Left lung (tissue), 10 donors: Measurements from ENCODE around the gene GNG2. TPM values are rescaled to one million over a fixed set of nuclear protein-coding genes. Genes with fewer than 3 reads are reported as not detected.

ENCODE experiments used
- ATAC-seq: fragments of 200-7000 bp; cut with Tn5 transposase; one replicate; pipeline ENCODE4 v1.9.1; 2020; ENCODE audit warnings: moderate library complexity
- DNase-seq, 4 donors: peaks; one replicate each; pipeline ENCODE4 v3.0.0-alpha.2; 2013 to 2020
- H3K27ac ChIP-seq, 2 donors: fragments of 200-600 bp; sonication (generic) in 1 of 2; one replicate each; pipeline versions ENCODE4 v1.5.0 to v1.8.0; 2020 to 2021
- H3K27me3 ChIP-seq, 2 donors: fragments of 200-600 bp; sonication (generic) in 1 of 2; one replicate each; pipeline versions ENCODE4 v1.5.0 to v1.8.0; 2020 to 2021
- H3K36me3 ChIP-seq, 2 donors: fragments of 200-600 bp; sonication (generic) in 1 of 2; one replicate each; pipeline versions ENCODE4 v1.5.0 to v1.8.0; 2020 to 2021
- H3K4me1 ChIP-seq, 2 donors: fragments of 200-600 bp; one replicate each; pipeline ENCODE4 v1.8.0; 2021
- H3K4me3 ChIP-seq, 2 donors: fragments of 200-600 bp; sonication (generic) in 1 of 2; one replicate each; pipeline versions ENCODE4 v1.5.0 to v1.8.0; 2020 to 2021; ENCODE audit warnings: mild to moderate bottlenecking in 1 of 2
- H3K9me3 ChIP-seq, 2 donors: fragments of 200-600 bp; sonication (generic) in 1 of 2; one replicate each; pipeline versions ENCODE4 v1.5.0 to v1.8.0; 2020 to 2021
- CTCF ChIP-seq, 2 donors: fragments of 200-600 bp; sonication (generic) in 1 of 2; IDR thresholded peaks; one replicate each; pipeline versions ENCODE4 v1.5.0 to v1.8.0; 2021; ENCODE audit warnings: antibody characterized with exemption in 2 of 2
- intact Hi-C, 2 donors: fragments of 100-400 bp; cut with DNase I; formaldehyde crosslinking; loops; one replicate each; pipeline versions ENCODE4 v1.11.2 to v1.14.2; 2022
- polyA plus RNA-seq, 6 donors: library from polyadenylated mRNA; unstranded; fragments of 120-200 nt; gene quantifications; one replicate each; pipeline ENCODE4 v1.2.1, GENCODE V29; 2013; ENCODE audit not compliant: insufficient read length in 6 of 6
- total RNA-seq, 2 donors: library from RNA; stranded (reverse); fragmentation: NEBNext Ultra II Directional; extraction: Animal tissue kit (Norgen Biotek cat#: 25700); gene quantifications; one replicate each; pipeline ENCODE4 v1.2.1, GENCODE V29; 2021
- donor health status: DM: no; HTN: yes; CAD: no.
- donor health status: DM: no; HTN: no; CAD: no.

Gene GNG2
- total and polyA plus RNA-seq, 8 donors: 24.3 to 101 (median 84.7) TPM

GRCh38 chr14:52013984-52014600, 153.7 kb downstream of the GNG2 start:
- Histone ChIP-seq H3K4me3 (no peak overlapping the region), H3K36me3 (peaks cover 0 to 29% of the 10 kb centered on the region in 2 donors), H3K4me1 (peaks cover 0 to 13% of the 10 kb centered on the region in 2 donors), H3K27me3 (no peaks in the 10 kb centered on the region), H3K27ac (no peak overlapping the region), H3K9me3 (no peaks in the 10 kb centered on the region)
- intact Hi-C loops: no loop called here
- ATAC-seq (no peak), DNase-seq (peak in 1 of 4 donors; percentile 59)
- TF ChIP-seq CTCF (IDR thresholded peaks at IDR 0.05): no peak

- ATAC-seq: no peak
Observed at GRCh38 chr14:52014601-52015267, 154.3 kb downstream of the GNG2 start.

GRCh38 chr14:52015411-52016030, 155.1 kb downstream of the GNG2 start:
- H3K4me1 ChIP-seq: peaks cover 0 to 20% of the 10 kb centered on the region in 2 donors
- no peaks in the 10 kb centered on the region for H3K27me3 ChIP-seq
- ATAC-seq (no peak), DNase-seq (no peak)
- H3K27ac ChIP-seq: no peak overlapping the region
- no peaks in the 10 kb centered on the region for H3K9me3 ChIP-seq
- TF ChIP-seq CTCF (IDR thresholded peaks at IDR 0.05): peak in 1 of 2 donors; percentile 23
- intact Hi-C loops: no loop called here
- H3K4me3 ChIP-seq: no peak overlapping the region
- H3K36me3 ChIP-seq: peaks cover 0 to 15% of the 10 kb centered on the region in 2 donors

More at GRCh38 chr14:52014601-52015267, 154.3 kb downstream of the GNG2 start:
- H3K27ac ChIP-seq: no peak overlapping the region
- intact Hi-C loops: no loop called here
- no peak for TF ChIP-seq CTCF (IDR thresholded peaks at IDR 0.05)
- no peaks in the 10 kb centered on the region for H3K27me3 ChIP-seq
- H3K36me3 ChIP-seq: peaks cover 0 to 23% of the 10 kb centered on the region in 2 donors
- no peaks in the 10 kb centered on the region for H3K9me3 ChIP-seq
- peaks cover 0 to 14% of the 10 kb centered on the region in 2 donors for H3K4me1 ChIP-seq
- peak in 1 of 4 donors; percentile 40 for DNase-seq
- no peak overlapping the region for H3K4me3 ChIP-seq

- H3K4me3 ChIP-seq: no peak overlapping the region
- no peaks in the 10 kb centered on the region for H3K36me3 ChIP-seq
- no peak for TF ChIP-seq CTCF (IDR thresholded peaks at IDR 0.05)
- H3K27me3 ChIP-seq: no peaks in the 10 kb centered on the region
- intact Hi-C loops: no loop called here
- peaks cover 0 to 28% of the 10 kb centered on the region in 2 donors for H3K4me1 ChIP-seq
- ATAC-seq (peak; percentile 81), DNase-seq (no peak)
- H3K9me3 ChIP-seq: no peaks in the 10 kb centered on the region
- no peak overlapping the region for H3K27ac ChIP-seq
Observed at GRCh38 chr14:52018252-52018651, 157.8 kb downstream of the GNG2 start.

- intact Hi-C loops: no loop called here
- Histone ChIP-seq H3K4me3 (no peak overlapping the region), H3K9me3 (no peaks in the 10 kb centered on the region), H3K27me3 (no peaks in the 10 kb centered on the region), H3K4me1 (peaks cover 0 to 28% of the 10 kb centered on the region in 2 donors), H3K36me3 (no peaks in the 10 kb centered on the region), H3K27ac (no peak overlapping the region)
- TF ChIP-seq CTCF (IDR thresholded peaks at IDR 0.05): no peak
- DNase-seq (peak in 1 of 4 donors; percentile 59), ATAC-seq (no peak)
Observed at GRCh38 chr14:52018970-52019369, 158.6 kb downstream of the GNG2 start.
